Brain microvascular endothelial cell (primary cell): Measurements from ENCODE around the gene ALOX15B.
"Not testable (repeated sequence)": the region's sequence is repeated elsewhere in the genome, so short reads cannot be mapped to it uniquely, and the experiment has no call there.

ENCODE experiments used
- DNase-seq: peaks from one replicate; pipeline ENCODE4 v3.0.0-alpha.2; 2020
- H3K27ac ChIP-seq: fragments of 250-450 bp; sonication (Bioruptor Pico); 2 replicates; pipeline ENCODE4 v1.5.1; 2020; ENCODE audit warnings: mild to moderate bottlenecking, moderate library complexity
- H3K27me3 ChIP-seq: fragments of 250-450 bp; sonication (Bioruptor Pico); replicated peaks from 2 replicates; pipeline ENCODE4 v1.5.1; 2020; ENCODE audit warnings: mild to moderate bottlenecking
- H3K36me3 ChIP-seq: fragments of 250-450 bp; sonication (Bioruptor Pico); replicated peaks from 2 replicates; pipeline ENCODE4 v1.5.1; 2020; ENCODE audit warnings: mild to moderate bottlenecking
- H3K4me3 ChIP-seq: 2 replicates; pipeline ENCODE4 v1.5.1; 2011; ENCODE audit warnings: low read depth, mild to moderate bottlenecking, control low read depth, low read length, moderate library complexity
- CTCF ChIP-seq: IDR thresholded peaks from 2 replicates; pipeline ENCODE4 v1.5.1; 2011; ENCODE audit warnings: low read depth, mild to moderate bottlenecking, moderate library complexity, low read length, control low read depth, inconsistent platforms; ENCODE audit errors: missing control alignments
- in situ Hi-C: cut with HindIII; loops from 2 replicates; pipeline ENCODE4 v1.10.0; 2017; ENCODE audit warnings: low sequenced_read_pairs, low pct_ligation_motif_present

ALOX15B gene

GRCh38 chr17:8074554-8074953, 35.7 kb downstream of the ALOX15B start:
- in situ Hi-C loops: no loop called here
- Histone ChIP-seq H3K27ac (no peak overlapping the region), H3K4me3 (no peak overlapping the region), H3K27me3 (peaks cover 54% of the 10 kb centered on the region), H3K36me3 (no peaks in the 10 kb centered on the region)
- no peak for DNase-seq
- TF ChIP-seq CTCF: no peak

- Histone ChIP-seq H3K27me3 (peaks cover 58% of the 10 kb centered on the region), H3K4me3 (no peak overlapping the region)
Measured at GRCh38 chr17:8075081-8075480, 36.2 kb downstream of the ALOX15B start.

GRCh38 chr17:8075574-8076342, 36.9 kb downstream of the ALOX15B start:
- Histone ChIP-seq H3K27ac (no peak overlapping the region), H3K27me3 (peaks cover 59% of the 10 kb centered on the region), H3K36me3 (no peaks in the 10 kb centered on the region), H3K4me3 (no peak overlapping the region)
- no peak for TF ChIP-seq CTCF
- in situ Hi-C loops: no loop called here
- no peak for DNase-seq

More at GRCh38 chr17:8075081-8075480, 36.2 kb downstream of the ALOX15B start:
- TF ChIP-seq CTCF: no peak
- in situ Hi-C loops: no loop called here
- Histone ChIP-seq H3K36me3 (no peaks in the 10 kb centered on the region), H3K27ac (no peak overlapping the region)
- no peak for DNase-seq

GRCh38 chr17:8076502-8077266, 37.8 kb downstream of the ALOX15B start:
- Histone ChIP-seq H3K36me3 (no peaks in the 10 kb centered on the region), H3K27me3 (peaks cover 54% of the 10 kb centered on the region), H3K27ac (no peak overlapping the region), H3K4me3 (no peak overlapping the region)
- no peak for DNase-seq
- in situ Hi-C loops: no loop called here
- no peak for TF ChIP-seq CTCF

GRCh38 chr17:8077939-8078338, 39.1 kb downstream of the ALOX15B start:
- H3K27me3 ChIP-seq: peaks cover 43% of the 10 kb centered on the region
- H3K4me3 ChIP-seq, in situ Hi-C loops: not testable (repeated sequence)

GRCh38 chr17:8079291-8080207, 40.7 kb downstream of the ALOX15B start:
- Histone ChIP-seq H3K4me3 (peak overlapping the region; percentile 43), H3K36me3 (no peaks in the 10 kb centered on the region), H3K27me3 (peaks cover 28% of the 10 kb centered on the region), H3K27ac (no peak overlapping the region)
- peak; percentile 6 for DNase-seq
- TF ChIP-seq CTCF: peak; percentile 83
- in situ Hi-C loops: no loop called here

More at GRCh38 chr17:8077939-8078338, 39.1 kb downstream of the ALOX15B start:
- not testable (repeated sequence) for H3K27ac ChIP-seq, DNase-seq, H3K36me3 ChIP-seq
